GM23338 (cell line): Measurements from ENCODE around the gene HNRNPUL2. TPM values are rescaled to one million over a fixed set of nuclear protein-coding genes. Genes with fewer than 3 reads are reported as not detected.

Experiments
- ATAC-seq: fragments of 200-7000 bp; cut with Tn5 transposase; 3 replicates; pipeline ENCODE4 v1.9.1; 2020
- DNase-seq: peaks from one replicate; pipeline ENCODE4 v3.0.0-alpha.2; 2015; ENCODE audit warnings: low spot score
- H2AFZ ChIP-seq: fragments of 200-600 bp; sonication (generic); 2 replicates; pipeline ENCODE4 v1.8.0; 2016; ENCODE audit warnings: antibody characterized with exemption, mild to moderate bottlenecking, moderate library complexity
- H3F3A ChIP-seq: fragments of 200-600 bp; sonication (generic); replicated peaks from 2 replicates; pipeline ENCODE4 v1.8.0; 2017; ENCODE audit warnings: antibody characterized with exemption, mixed run types, low read depth
- H3K27ac ChIP-seq: fragments of 200-600 bp; sonication (generic); 2 replicates; pipeline ENCODE4 v1.6.1; 2016; ENCODE audit warnings: low read depth
- H3K27me3 ChIP-seq: fragments of 200-600 bp; sonication (generic); 2 replicates; pipeline ENCODE4 v1.8.0; 2016; ENCODE audit warnings: mild to moderate bottlenecking, mixed run types, moderate library complexity; ENCODE audit not compliant: insufficient read depth
- H3K36me3 ChIP-seq: fragments of 200-600 bp; sonication (generic); 2 replicates; pipeline ENCODE4 v1.8.0; 2016; ENCODE audit warnings: mild to moderate bottlenecking; ENCODE audit not compliant: insufficient read depth
- H3K4me1 ChIP-seq: fragments of 200-600 bp; sonication (generic); 2 replicates; pipeline ENCODE4 v1.8.0; 2016; ENCODE audit warnings: mild to moderate bottlenecking, moderate library complexity; ENCODE audit not compliant: insufficient read depth
- H3K4me2 ChIP-seq: fragments of 200-600 bp; sonication (generic); 2 replicates; pipeline ENCODE4 v1.7.1; 2017; ENCODE audit warnings: mixed run types
- H3K4me3 ChIP-seq: fragments of 200-600 bp; sonication (generic); 2 replicates; pipeline ENCODE4 v1.6.1; 2016; ENCODE audit warnings: mixed run types
- H3K79me2 ChIP-seq: fragments of 200-600 bp; sonication (generic); replicated peaks from 2 replicates; pipeline ENCODE4 v1.8.0; 2017; ENCODE audit warnings: mild to moderate bottlenecking; ENCODE audit not compliant: insufficient read depth
- H3K9me2 ChIP-seq: fragments of 200-600 bp; sonication (generic); 2 replicates; pipeline ENCODE4 v1.8.0; 2017; ENCODE audit not compliant: insufficient read depth
- H4K20me1 ChIP-seq: fragments of 200-600 bp; sonication (generic); replicated peaks from 2 replicates; pipeline ENCODE4 v1.8.0; 2017; ENCODE audit warnings: mild to moderate bottlenecking; ENCODE audit not compliant: insufficient read depth
- H3K27ac Mint-ChIP-seq: 2 replicates; pipeline ENCODE4 v1.8.0; 2020; ENCODE audit warnings: inconsistent platforms, mild to moderate bottlenecking, moderate library complexity, mixed read lengths
- H3K27me3 Mint-ChIP-seq: 3 replicates; pipeline ENCODE4 v1.8.0; 2022; ENCODE audit warnings: low read depth, mild to moderate bottlenecking, moderate library complexity, mixed read lengths, inconsistent platforms; ENCODE audit not compliant: insufficient read depth, poor library complexity
- H3K36me3 Mint-ChIP-seq: 3 replicates; pipeline ENCODE4 v1.8.0; 2021; ENCODE audit warnings: low read depth, mild to moderate bottlenecking, inconsistent platforms, moderate library complexity, mixed read lengths
- H3K4me1 Mint-ChIP-seq: 3 replicates; pipeline ENCODE4 v1.8.0; 2020; ENCODE audit warnings: mild to moderate bottlenecking, inconsistent platforms, mixed read lengths
- H3K4me3 Mint-ChIP-seq: 3 replicates; pipeline ENCODE4 v1.8.0; 2021; ENCODE audit warnings: moderate library complexity, mild to moderate bottlenecking, inconsistent platforms, mixed read lengths
- H3K9me3 Mint-ChIP-seq: 3 replicates; pipeline ENCODE4 v1.8.0; 2020; ENCODE audit warnings: moderate library complexity, mild to moderate bottlenecking, inconsistent platforms, mixed read lengths
- CREB1 ChIP-seq: fragments of 250-450 bp; sonication (Bioruptor Pico); IDR thresholded peaks from 2 replicates; pipeline ENCODE4 v1.5.0; 2020; ENCODE audit warnings: low read depth, mild to moderate bottlenecking, moderate library complexity
- CTCF ChIP-seq, 2 experiments: fragments of 200-600 bp in 1 of 2; sonication (generic) in 1 of 2; conservative IDR thresholded peaks; 2 replicates each; pipeline versions ENCODE4 v1.5.1 to v1.6.1; 2016 to 2017; ENCODE audit warnings: antibody characterized with exemption in 2 of 2, low read depth in 2 of 2, mild to moderate bottlenecking in 2 of 2, moderate library complexity in 1 of 2
- ETS1 ChIP-seq: IDR thresholded peaks from 2 replicates; pipeline ENCODE4 v1.6.1; 2016; ENCODE audit warnings: antibody characterized with exemption
- EZH2 ChIP-seq: fragments of 200-600 bp; sonication (generic); IDR thresholded peaks from one replicate; pipeline ENCODE4 v1.8.0; 2017; ENCODE audit warnings: antibody characterized with exemption, mild to moderate bottlenecking, low read depth; ENCODE audit not compliant: unreplicated experiment
- JUNB ChIP-seq: IDR thresholded peaks from one replicate; pipeline ENCODE4 v1.6.1; 2016; ENCODE audit warnings: antibody characterized with exemption; ENCODE audit not compliant: unreplicated experiment
- POLR2AphosphoS5 ChIP-seq: IDR thresholded peaks from 2 replicates; pipeline ENCODE4 v1.6.1; 2016; ENCODE audit warnings: antibody characterized with exemption, low read depth
- REST ChIP-seq: IDR thresholded peaks from one replicate; pipeline ENCODE4 v1.6.1; 2018; ENCODE audit warnings: antibody characterized with exemption; ENCODE audit not compliant: unreplicated experiment
- STAT1 ChIP-seq: IDR thresholded peaks from one replicate; pipeline ENCODE4 v1.6.1; 2016; ENCODE audit warnings: antibody characterized with exemption; ENCODE audit not compliant: unreplicated experiment
- ZNF331 ChIP-seq: fragments of 250-450 bp; sonication (Bioruptor Pico); IDR thresholded peaks from 2 replicates; pipeline ENCODE4 v1.5.0; 2020; ENCODE audit warnings: low read depth, mild to moderate bottlenecking, moderate library complexity
- ZNF462 ChIP-seq: fragments of 250-450 bp; sonication (Bioruptor Pico); IDR thresholded peaks from 2 replicates; pipeline ENCODE4 v1.5.0; 2020; ENCODE audit warnings: mild to moderate bottlenecking, moderate library complexity
- polyA plus RNA-seq: library from polyadenylated mRNA; unstranded; fragments of >200 nt; fragmentation: Nextera tagmentation; extraction: Ambion mirVana; gene quantifications from 2 replicates; pipeline ENCODE4 v1.2.1, GENCODE V29; 2016
- total RNA-seq: library from RNA; depleted of rRNA; stranded (reverse); fragments of >200 nt; shearing (Covaris generic); gene quantifications from 2 replicates; pipeline ENCODE4 v1.2.3, GENCODE V29; 2014

HNRNPUL2 gene
- total and polyA plus RNA-seq, 2 experiments from 2014 or later = 9.4 to 18.3 TPM

- TF ChIP-seq REST = no peak
- TF ChIP-seq ZNF331 (CRISPR knock-in tag) = no peak
- TF ChIP-seq STAT1 = no peak
- no peak for TF ChIP-seq CREB1 (CRISPR knock-in tag)
- no peak for TF ChIP-seq POLR2AphosphoS5
- TF ChIP-seq JUNB = no peak
- TF ChIP-seq EZH2 = no peak
Observed at GRCh38 chr11:62678433-62678769, 48.9 kb downstream of the HNRNPUL2 start (continued).

GRCh38 chr11:62677714-62678113, 49.5 kb downstream of the HNRNPUL2 start:
- H3K27me3 Mint-ChIP-seq = peaks cover 9% of the 10 kb centered on the region
- peak overlapping the region; percentile 99 for H3K4me3 ChIP-seq
- peak overlapping the region; percentile 98 for H3K4me2 ChIP-seq
- no peak overlapping the region for H2AFZ ChIP-seq
- no peaks in the 10 kb centered on the region for H3K27me3 ChIP-seq
- no peaks in the 10 kb centered on the region for H3K9me2 ChIP-seq
- H3K27ac ChIP-seq = 0 out of 2 replicates have a peak overlapping the region, but pooled peaks have one; percentile 69
- H3K27ac Mint-ChIP-seq = no peak overlapping the region; the same call in 1 of the 2 replicates
- no peaks in the 10 kb centered on the region; the same call in 1 of the 2 replicates for H4K20me1 ChIP-seq
- H3K36me3 ChIP-seq = no peaks in the 10 kb centered on the region
- peaks cover 29% of the 10 kb centered on the region for H3F3A ChIP-seq
- no peak for DNase-seq
- H3K4me3 Mint-ChIP-seq = peak overlapping the region; percentile 80
- peaks cover 29% of the 10 kb centered on the region for H3K79me2 ChIP-seq
- H3K4me1 Mint-ChIP-seq = peaks cover 20% of the 10 kb centered on the region
- no peaks in the 10 kb centered on the region for H3K9me3 Mint-ChIP-seq
- peaks cover 45% of the 10 kb centered on the region for H3K36me3 Mint-ChIP-seq
- H3K4me1 ChIP-seq = peaks cover 18% of the 10 kb centered on the region
- no peak for ATAC-seq
- TF ChIP-seq ZNF331 (CRISPR knock-in tag) (no peak), CREB1 (CRISPR knock-in tag) (no peak), CTCF (conservative IDR thresholded peaks at IDR 0.05; ENCODE audit: low read depth in 2 of 2) (no peak), ZNF462 (CRISPR knock-in tag) (no peak), ETS1 (no peak)
